ENCODE data around the gene PPP1R27. TPM values are rescaled to one million over a fixed set of nuclear protein-coding genes. Genes with fewer than 3 reads are reported as not detected.
A peak's percentile ranks its signal among the peaks of the same experiment; 100 is the strongest.

The PPP1R27 gene
- polyA plus RNA-seq, 1 experiment, result not detected

GRCh38 chr17:81871387-81872230 lies 36.8 kb upstream of the PPP1R27 start:
- DNase-seq (ENCODE audit: low read depth), result no peak
- peaks cover 20% of the 10 kb centered on the region for H3K36me3 ChIP-seq (ENCODE audit: control insufficient read depth, insufficient read depth, low read length)
- H3K27me3 ChIP-seq (ENCODE audit: control insufficient read depth, insufficient read depth, low read length), result no peaks in the 10 kb centered on the region
- H3K4me3 ChIP-seq (ENCODE audit: low read depth, low read length), result peak overlapping the region; percentile 55
- ChIA-PET POLR2A (interaction anchor here (0.6 kb wide), 1 partner anchor 12 kb away, joined by 5 read pairs; no protein-coding TSS in a partner anchor), CTCF (interaction anchor here (0.8 to 1.3 kb wide), 2 partner anchors 14 to 319 kb away, joined by 3 read pairs; partner anchors contain the start of gene FAAP100)
- peak; percentile 20; the same call in 1 of the 2 replicates for TF ChIP-seq CTCF (IDR thresholded peaks at IDR 0.05; ENCODE audit: insufficient read depth, low read depth, low read length)

- H3K4me3 ChIP-seq (ENCODE audit: low read depth, low read length), result peak within 1 kb of the TSS; percentile 55
- H3K27me3 ChIP-seq (ENCODE audit: control insufficient read depth, insufficient read depth, low read length), result no peaks in the 10 kb centered on the region
- TF ChIP-seq CTCF (IDR thresholded peaks at IDR 0.05; ENCODE audit: insufficient read depth, low read depth, low read length), result no peak
- peaks cover 24% of the 10 kb centered on the region for H3K36me3 ChIP-seq (ENCODE audit: control insufficient read depth, insufficient read depth, low read length)
- DNase-seq (ENCODE audit: low read depth), result no peak
- CTCF ChIA-PET, result interaction anchor here (1.3 to 2.4 kb wide), 2 partner anchors 52 to 319 kb away, joined by 3 to 6 read pairs; partner anchors contain the start of gene FAAP100
- POLR2A ChIA-PET, result no interaction called here
These were observed 36.1 kb upstream of the PPP1R27 start, which contains the start of gene ARHGDIA for GRCh38 chr17:81870981-81871386. TSS of gene ARHGDIA (minus strand) at chr17:81871337. CDS start at chr17:81869930, 1,407 bp downstream.

GRCh38 chr17:81870131-81870980 lies 35.5 kb upstream of the PPP1R27 start:
- ChIA-PET CTCF (interaction anchor here (0.6 to 2.4 kb wide), 11 partner anchors 9 to 318 kb away, joined by 3 to 7 read pairs (median 5); partner anchors contain the start of genes FAAP100 and P4HB), POLR2A (no interaction called here)
- H3K4me3 ChIP-seq (ENCODE audit: low read depth, low read length), result peak overlapping the region; percentile 55
- DNase-seq (ENCODE audit: low read depth), result no peak
- no peaks in the 10 kb centered on the region for H3K27me3 ChIP-seq (ENCODE audit: control insufficient read depth, insufficient read depth, low read length)
- H3K36me3 ChIP-seq (ENCODE audit: control insufficient read depth, insufficient read depth, low read length), result peaks cover 28% of the 10 kb centered on the region
- no peak for TF ChIP-seq CTCF (IDR thresholded peaks at IDR 0.05; ENCODE audit: insufficient read depth, low read depth, low read length)

GRCh38 chr17:81869221-81870130 lies 34.6 kb upstream of the PPP1R27 start:
- Histone ChIP-seq H3K36me3 (ENCODE audit: control insufficient read depth, insufficient read depth, low read length) (peaks cover 28% of the 10 kb centered on the region), H3K27me3 (ENCODE audit: control insufficient read depth, insufficient read depth, low read length) (no peaks in the 10 kb centered on the region), H3K4me3 (ENCODE audit: low read depth, low read length) (peak overlapping the region; percentile 55)
- no peak for DNase-seq (ENCODE audit: low read depth)
- ChIA-PET POLR2A (no interaction called here), CTCF (interaction anchor here (0.5 to 2.4 kb wide), 16 partner anchors 8 to 312 kb away, joined by 3 to 7 read pairs (median 4); partner anchors contain the start of gene P4HB)
- peak; percentile 83 for TF ChIP-seq CTCF (IDR thresholded peaks at IDR 0.05; ENCODE audit: insufficient read depth, low read depth, low read length)
